Progenitor cell of endocrine pancreas (in vitro differentiated cells): ENCODE measurements around the gene DUS1L. TPM values are rescaled to one million over a fixed set of nuclear protein-coding genes. Genes with fewer than 3 reads are reported as not detected.

ENCODE experiments used
- DNase-seq: peaks from one replicate; pipeline ENCODE4 v3.0.0; 2021; ENCODE audit warnings: low spot score; ENCODE audit not compliant: unreplicated experiment
- H3K27ac Mint-ChIP-seq: 2 replicates; pipeline ENCODE4 v1.8.0; 2021; ENCODE audit warnings: mild to moderate bottlenecking, moderate library complexity, mixed read lengths
- H3K27me3 Mint-ChIP-seq: 2 replicates; pipeline ENCODE4 v1.8.0; 2021; ENCODE audit warnings: mixed read lengths
- H3K36me3 Mint-ChIP-seq: 2 replicates; pipeline ENCODE4 v1.8.0; 2022; ENCODE audit warnings: mixed read lengths; ENCODE audit not compliant: insufficient read depth
- H3K4me1 Mint-ChIP-seq: 2 replicates; pipeline ENCODE4 v1.8.0; 2021; ENCODE audit warnings: low read depth, mixed read lengths
- H3K4me3 Mint-ChIP-seq: 2 replicates; pipeline ENCODE4 v1.8.0; 2021; ENCODE audit warnings: low read depth, mild to moderate bottlenecking, moderate library complexity, mixed read lengths
- H3K9me3 Mint-ChIP-seq: 2 replicates; pipeline ENCODE4 v1.8.0; 2021; ENCODE audit warnings: low read depth, mixed read lengths
- CTCF ChIP-seq: fragments of 200-600 bp; sonication (generic); IDR thresholded peaks from one replicate; pipeline ENCODE4 v1.5.0; 2021; ENCODE audit warnings: antibody characterized with exemption, mild to moderate bottlenecking; ENCODE audit not compliant: unreplicated experiment
- total RNA-seq: library from RNA; stranded (reverse); gene quantifications from 2 replicates; pipeline ENCODE4 v1.2.1, GENCODE V29; 2021

DUS1L gene
- total RNA-seq, 1 donor from 2014 or later, result 93.8 TPM

DNA sequence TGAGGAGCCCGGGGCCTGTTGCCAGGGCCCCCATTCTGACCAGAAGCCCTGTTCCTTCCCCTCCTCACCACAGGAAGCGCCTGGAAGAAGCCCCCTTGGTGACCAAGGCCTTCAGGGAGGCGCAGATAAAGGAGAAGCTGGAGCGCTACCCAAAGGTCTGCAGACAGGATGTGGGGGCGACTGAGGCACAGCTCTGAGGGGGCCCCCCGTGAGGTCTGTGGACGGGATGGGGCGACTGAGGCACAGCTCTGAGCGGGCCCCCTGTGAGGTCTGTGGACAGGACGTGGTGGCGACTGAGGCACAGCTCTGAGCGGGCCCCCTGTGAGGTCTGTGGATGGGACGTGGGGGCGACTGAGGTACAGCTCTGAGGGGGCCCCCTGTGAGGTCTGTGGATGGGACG lies 56.2 kb downstream of the DUS1L start:
- no peak overlapping the region for H3K4me3 Mint-ChIP-seq
- H3K27ac Mint-ChIP-seq, result no peak overlapping the region
- TF ChIP-seq CTCF, result no peak
- H3K4me1 Mint-ChIP-seq, result no peaks in the 10 kb centered on the region
- no peaks in the 10 kb centered on the region for H3K9me3 Mint-ChIP-seq
- H3K36me3 Mint-ChIP-seq, result no peaks in the 10 kb centered on the region
- H3K27me3 Mint-ChIP-seq, result no peaks in the 10 kb centered on the region
- no peak for DNase-seq

GRCh38 chr17:82008941-82009405 lies 56.6 kb downstream of the DUS1L start:
- DNase-seq, result no peak
- no peaks in the 10 kb centered on the region for H3K27me3 Mint-ChIP-seq
- no peak for TF ChIP-seq CTCF
- H3K27ac Mint-ChIP-seq, result no peak overlapping the region
- H3K9me3 Mint-ChIP-seq, result no peaks in the 10 kb centered on the region
- no peak overlapping the region for H3K4me3 Mint-ChIP-seq
- no peaks in the 10 kb centered on the region for H3K36me3 Mint-ChIP-seq
- no peaks in the 10 kb centered on the region for H3K4me1 Mint-ChIP-seq

GRCh38 chr17:82008258-82008940 lies 57.2 kb downstream of the DUS1L start:
- H3K4me1 Mint-ChIP-seq, result no peaks in the 10 kb centered on the region

More at GRCh38 chr17:82008258-82008940, 57.2 kb downstream of the DUS1L start:
- no peak overlapping the region for H3K27ac Mint-ChIP-seq
- TF ChIP-seq CTCF, result no peak
- H3K27me3 Mint-ChIP-seq, result no peaks in the 10 kb centered on the region
- no peaks in the 10 kb centered on the region for H3K9me3 Mint-ChIP-seq
- H3K4me3 Mint-ChIP-seq, result no peak overlapping the region
- H3K36me3 Mint-ChIP-seq, result no peaks in the 10 kb centered on the region
- no peak for DNase-seq

Other genes with a start within 250 kb of the DUS1L start
- gene MCRIP1, start 232.5 kb downstream of the DUS1L start, total RNA-seq, result 138 and 157 TPM in 2 replicates
- gene PPP1R27, start 230.8 kb downstream of the DUS1L start, total RNA-seq, result not detected in 2 replicates
- 467 and 484 TPM in 2 replicates for gene P4HB, start 205.3 kb downstream of the DUS1L start, total RNA-seq
- gene ARHGDIA, start 194.5 kb downstream of the DUS1L start, total RNA-seq, result 239 and 248 TPM in 2 replicates
- 98.9 and 99.7 TPM in 2 replicates for gene ALYREF, start 174.2 kb downstream of the DUS1L start, total RNA-seq
- 137 and 139 TPM in 2 replicates for gene ANAPC11, start 174.1 kb downstream of the DUS1L start, total RNA-seq
- gene NPB, start 163.6 kb downstream of the DUS1L start, total RNA-seq, result 0.78 and 1.7 TPM in 2 replicates
- gene PCYT2, start 154.4 kb downstream of the DUS1L start, total RNA-seq, result 93.2 and 95.2 TPM in 2 replicates
- 32.4 and 34.0 TPM in 2 replicates for gene SIRT7, start 147.6 kb downstream of the DUS1L start, total RNA-seq
- 29.5 and 30.2 TPM in 2 replicates for gene MAFG, start 138.1 kb downstream of the DUS1L start, total RNA-seq
- 65.0 and 65.6 TPM in 2 replicates for gene PYCR1, start 128.5 kb downstream of the DUS1L start, total RNA-seq
- gene MYADML2, start 118.6 kb downstream of the DUS1L start, total RNA-seq, result not detected in 2 replicates
- gene NOTUM, start 104.6 kb downstream of the DUS1L start, total RNA-seq, result 0.60 and 1.3 TPM in 2 replicates
- 55.5 and 55.7 TPM in 2 replicates for gene ASPSCR1, start 88.2 kb downstream of the DUS1L start, total RNA-seq
- 64.1 and 66.2 TPM in 2 replicates for gene CENPX, start 42.9 kb downstream of the DUS1L start, total RNA-seq
- 39.4 and 43.7 TPM in 2 replicates for gene LRRC45, start 42.5 kb downstream of the DUS1L start, total RNA-seq
- gene RAC3, start 34.1 kb downstream of the DUS1L start, total RNA-seq, result 25.2 and 26.2 TPM in 2 replicates
- gene DCXR, start 28.1 kb downstream of the DUS1L start, total RNA-seq, result 72.2 and 77.6 TPM in 2 replicates
- gene RFNG, start 14.0 kb downstream of the DUS1L start, total RNA-seq, result 60.1 and 65.5 TPM in 2 replicates
- gene GPS1, start 13.9 kb downstream of the DUS1L start, total RNA-seq, result 134 and 137 TPM in 2 replicates
- gene FASN, start 32.4 kb upstream of the DUS1L start, total RNA-seq, result 303 and 308 TPM in 2 replicates
- gene CCDC57, start 147.0 kb upstream of the DUS1L start, total RNA-seq, result 79.0 and 79.3 TPM in 2 replicates
- gene SLC16A3, start 163.2 kb upstream of the DUS1L start, total RNA-seq, result 5.4 and 5.9 TPM in 2 replicates
- gene CSNK1D, start 207.9 kb upstream of the DUS1L start, total RNA-seq, result 224 and 227 TPM in 2 replicates